DMS 273 (cell line): ENCODE results near the gene PLXNA3.
A peak's percentile ranks its signal among the peaks of the same experiment; 100 is the strongest.
"Not testable (repeated sequence)": the region's sequence is repeated elsewhere in the genome, so short reads cannot be mapped to it uniquely, and the experiment has no call there.

Experiments used
- DNase-seq: peaks from one replicate; lab custom pipeline; 2025; ENCODE audit not compliant: unreplicated experiment; lab: John Stamatoyannopoulos, UW

Gene PLXNA3

GRCh38 chrX:154496591-154497137 lies 38.6 kb downstream of the PLXNA3 start:
- not testable (repeated sequence) for DNase-seq

- DNase-seq, result not testable (repeated sequence)
These were observed 43.3 kb downstream of the PLXNA3 start for GRCh38 chrX:154501423-154501822.

DNA sequence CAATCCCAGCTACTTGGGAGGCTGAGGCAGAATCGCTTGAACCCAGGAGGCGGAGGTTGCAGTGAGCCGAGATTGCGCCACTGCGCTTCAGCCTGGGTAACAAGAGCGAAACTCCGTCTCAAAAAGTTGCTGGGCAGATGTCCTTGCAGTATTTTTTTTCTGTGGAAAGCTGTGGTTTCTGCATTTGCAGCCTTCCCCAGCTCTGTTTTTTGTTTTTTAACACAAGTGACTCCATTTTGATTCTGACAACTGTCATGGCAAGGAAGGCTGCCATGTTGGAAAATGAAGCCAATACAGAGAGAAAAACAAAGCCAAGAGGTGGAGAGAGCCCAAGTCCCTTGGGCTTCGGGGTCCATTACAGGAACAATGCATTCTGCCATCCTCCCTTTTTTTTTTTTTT lies 44.0 kb downstream of the PLXNA3 start:
- DNase-seq, result no peak

DNA sequence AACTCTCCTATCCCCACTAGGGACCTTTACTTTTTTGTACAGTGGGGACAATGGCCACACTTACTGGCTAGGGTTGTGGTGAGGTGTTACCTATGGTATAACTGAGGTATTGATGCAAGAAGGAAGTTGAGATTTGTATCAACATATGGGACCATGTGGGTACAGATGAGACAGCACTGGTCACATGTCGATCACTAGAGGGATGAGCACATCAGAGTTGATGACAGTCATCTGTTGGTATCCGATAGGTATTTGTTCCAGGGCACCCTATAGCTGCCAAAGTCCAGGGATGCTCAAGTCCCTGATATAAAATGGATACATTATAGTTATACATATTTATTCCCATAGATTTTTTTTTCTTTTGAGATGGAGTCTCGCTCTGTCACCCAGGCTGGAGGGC lies 44.9 kb downstream of the PLXNA3 start:
- DNase-seq, result no peak

- DNase-seq, result no peak
These were observed 47.7 kb downstream of the PLXNA3 start for GRCh38 chrX:154505734-154506133.

DNA sequence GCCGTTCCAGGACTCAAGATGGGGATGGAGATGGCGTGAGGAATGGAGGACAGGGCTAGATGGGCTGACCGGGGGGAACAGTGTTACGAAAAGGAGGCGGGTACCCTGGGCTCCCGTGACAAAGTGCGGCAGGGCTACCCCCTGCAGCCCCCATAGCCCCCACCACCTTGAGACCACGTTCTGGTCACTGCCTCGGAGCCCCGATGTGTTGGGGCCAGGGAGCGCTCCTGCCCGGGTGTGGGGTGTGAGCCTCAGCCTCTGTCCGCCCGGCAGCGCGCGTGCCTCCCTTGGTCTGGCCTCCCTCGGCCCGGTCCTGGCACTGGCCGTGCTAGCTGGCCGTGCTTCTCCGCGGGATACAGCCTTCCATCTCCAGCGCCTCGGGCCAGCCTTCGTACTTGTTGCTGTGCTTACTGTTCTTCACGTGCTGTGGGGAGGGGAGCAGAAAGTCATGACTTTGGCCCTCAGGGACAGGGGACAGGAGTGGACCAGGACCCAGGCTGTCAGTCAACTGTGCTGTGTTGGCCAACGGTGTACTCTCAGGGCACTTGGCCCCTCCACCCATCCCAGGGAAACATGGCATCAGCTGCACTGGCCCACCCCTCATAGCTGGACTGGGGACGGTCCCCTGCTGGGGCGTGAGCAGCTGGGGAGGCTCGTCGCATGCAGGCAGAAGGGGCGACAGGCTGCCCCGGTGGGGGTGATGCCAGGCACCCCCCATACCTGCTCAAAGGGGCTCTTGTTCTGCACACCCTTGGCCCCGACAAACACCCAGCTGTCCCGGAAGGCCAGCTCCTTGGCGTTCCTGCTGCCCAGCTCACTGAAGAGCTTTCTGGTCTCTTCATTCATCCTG lies 48.6 kb downstream of the PLXNA3 start:
- no peak for DNase-seq

GRCh38 chrX:154507673-154508383 lies 49.7 kb downstream of the PLXNA3 start:
- no peak for DNase-seq

- no peak for DNase-seq
These were observed 50.3 kb downstream of the PLXNA3 start for GRCh38 chrX:154508384-154508745.

GRCh38 chrX:154509455-154509854 lies 51.4 kb downstream of the PLXNA3 start:
- DNase-seq, result no peak

DNA sequence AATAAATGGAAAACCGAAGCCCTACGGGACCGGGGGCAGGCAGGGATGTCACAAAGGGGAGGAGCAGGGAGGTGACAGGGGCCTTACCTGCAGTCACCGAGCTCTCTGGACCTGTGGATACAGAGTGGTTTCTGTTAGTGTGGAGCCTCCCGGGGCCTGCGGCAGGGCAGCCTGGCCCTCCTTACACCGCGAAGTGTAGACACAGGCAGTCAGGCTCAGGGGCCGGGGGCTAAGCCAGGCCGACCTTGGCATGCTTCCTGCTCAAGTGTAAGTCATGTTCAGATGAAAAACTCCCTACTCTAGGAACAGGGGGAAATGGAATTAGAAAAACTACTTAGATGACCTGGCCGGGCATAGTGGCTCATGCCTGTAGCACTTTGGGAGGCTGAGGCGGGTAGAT lies 53.7 kb downstream of the PLXNA3 start:
- no peak for DNase-seq

DNA sequence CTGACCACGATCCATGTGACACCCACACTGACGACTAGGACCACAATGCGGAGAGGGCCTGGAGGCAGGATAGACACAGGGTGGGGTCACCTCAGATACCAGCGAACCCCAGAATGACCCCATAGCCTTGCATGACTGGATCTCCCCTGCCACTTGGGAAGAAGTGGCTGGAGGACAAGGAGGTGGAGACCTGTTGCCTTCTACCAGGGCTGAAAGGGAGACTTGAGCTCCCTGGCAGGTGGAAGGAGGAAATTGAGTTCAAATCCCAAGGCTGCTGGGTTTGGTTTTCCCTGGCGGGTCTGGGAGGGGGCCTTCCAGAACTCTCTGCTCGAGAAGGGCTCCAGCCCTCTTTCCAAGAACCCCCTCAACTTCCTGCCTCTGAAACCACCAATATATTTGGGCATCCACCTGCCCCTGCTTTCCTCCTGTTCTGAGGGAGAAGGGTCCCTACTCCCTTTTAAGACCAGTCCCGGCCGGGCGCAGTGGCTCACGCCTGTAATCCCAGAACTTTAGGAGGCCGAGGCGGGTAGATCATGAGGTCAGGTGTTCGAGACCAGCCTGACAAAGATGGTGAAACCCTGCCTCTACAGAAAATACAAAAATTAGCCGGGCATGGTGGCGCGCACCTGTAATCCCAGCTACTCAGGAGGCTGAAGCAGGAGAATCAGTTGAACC lies 54.9 kb downstream of the PLXNA3 start:
- no peak for DNase-seq

GRCh38 chrX:154513716-154514115 lies 55.6 kb downstream of the PLXNA3 start:
- DNase-seq, result no peak

DNA sequence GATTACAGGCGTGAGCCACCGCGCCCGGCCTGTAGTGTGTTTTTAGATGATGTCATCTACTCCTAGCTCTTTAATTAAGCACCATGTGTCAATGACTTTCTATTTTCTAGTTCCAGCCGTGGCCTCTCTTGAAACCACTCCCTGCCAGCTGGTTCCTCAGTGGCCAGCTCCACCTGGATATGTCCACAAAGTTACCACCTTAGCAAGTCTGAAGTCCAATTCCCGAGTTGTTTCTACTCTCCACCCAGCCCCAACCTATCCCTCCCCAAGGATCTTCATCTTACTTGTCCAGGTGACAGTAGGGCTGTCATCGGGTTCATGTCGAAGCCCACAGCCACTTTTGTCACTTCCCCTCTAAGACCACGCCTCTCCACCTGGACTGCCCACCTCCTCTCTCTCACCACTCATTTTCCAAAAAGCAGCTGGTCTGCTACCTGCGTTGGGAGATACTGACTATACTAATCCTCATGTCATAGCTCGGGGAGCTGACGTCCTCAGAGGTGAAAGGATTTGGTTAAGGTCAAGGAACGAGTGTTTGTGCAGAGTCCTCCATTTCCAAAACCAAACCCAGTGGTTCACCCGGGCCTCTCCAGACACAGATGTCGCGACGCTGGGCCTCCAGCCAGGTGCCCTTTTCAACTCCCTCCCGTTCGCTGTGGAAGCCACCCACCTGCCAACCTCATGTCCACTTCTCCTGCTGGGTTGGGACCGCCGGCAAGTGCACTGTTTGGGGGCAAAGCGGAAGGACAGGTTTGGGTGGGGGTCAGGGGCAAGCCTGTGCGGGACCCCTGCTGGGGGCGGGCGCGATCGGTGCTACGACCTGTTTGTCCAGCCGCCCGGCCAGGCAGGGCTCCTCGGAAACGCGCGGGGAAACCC lies 57.2 kb downstream of the PLXNA3 start:
- DNase-seq, result peak; percentile 72

DNA sequence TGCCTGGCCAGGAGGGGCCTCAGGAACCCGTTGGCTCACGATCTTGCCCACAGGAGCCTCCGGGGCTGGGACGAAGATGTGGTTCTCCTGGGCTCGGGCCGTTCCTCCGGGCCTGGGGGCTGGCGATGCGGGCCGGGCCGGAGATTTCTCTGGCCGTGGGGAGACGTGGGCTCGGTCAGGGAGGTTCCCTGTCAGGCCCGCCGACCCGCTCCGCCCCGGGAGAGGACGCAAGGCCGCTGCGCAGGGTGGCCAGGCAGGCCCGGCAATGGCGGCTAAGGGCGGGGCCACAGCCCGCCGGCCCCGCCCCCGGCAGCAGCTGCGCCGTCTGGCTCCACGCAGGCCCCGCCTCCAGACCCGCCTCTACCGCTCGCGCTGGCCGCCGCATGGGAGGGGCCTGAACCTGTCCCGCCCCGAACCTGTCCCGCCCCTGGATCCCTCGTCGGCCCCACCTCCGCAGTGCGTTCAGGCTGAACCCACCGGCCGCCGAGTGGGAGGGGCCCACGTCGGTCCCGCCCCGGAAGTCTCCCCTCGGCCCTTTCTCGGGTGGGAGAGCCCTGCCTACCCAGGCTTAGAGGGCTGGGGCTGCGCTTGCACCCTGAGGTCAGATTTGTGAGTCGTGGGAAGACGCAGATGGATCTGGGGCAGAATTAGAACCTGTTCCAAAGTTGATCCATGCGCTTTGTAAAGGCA lies 58.0 kb downstream of the PLXNA3 start, which contains the start of gene FAM3A:
Gene FAM3A, minus strand, starts transcription at position 267 of the 690 bp plus-strand sequence. CDS start 460 bp downstream, outside the sequence.
- peak; percentile 93 for DNase-seq

- no peak for DNase-seq
These were observed 58.6 kb downstream of the PLXNA3 start for GRCh38 chrX:154516656-154517100.

DNA sequence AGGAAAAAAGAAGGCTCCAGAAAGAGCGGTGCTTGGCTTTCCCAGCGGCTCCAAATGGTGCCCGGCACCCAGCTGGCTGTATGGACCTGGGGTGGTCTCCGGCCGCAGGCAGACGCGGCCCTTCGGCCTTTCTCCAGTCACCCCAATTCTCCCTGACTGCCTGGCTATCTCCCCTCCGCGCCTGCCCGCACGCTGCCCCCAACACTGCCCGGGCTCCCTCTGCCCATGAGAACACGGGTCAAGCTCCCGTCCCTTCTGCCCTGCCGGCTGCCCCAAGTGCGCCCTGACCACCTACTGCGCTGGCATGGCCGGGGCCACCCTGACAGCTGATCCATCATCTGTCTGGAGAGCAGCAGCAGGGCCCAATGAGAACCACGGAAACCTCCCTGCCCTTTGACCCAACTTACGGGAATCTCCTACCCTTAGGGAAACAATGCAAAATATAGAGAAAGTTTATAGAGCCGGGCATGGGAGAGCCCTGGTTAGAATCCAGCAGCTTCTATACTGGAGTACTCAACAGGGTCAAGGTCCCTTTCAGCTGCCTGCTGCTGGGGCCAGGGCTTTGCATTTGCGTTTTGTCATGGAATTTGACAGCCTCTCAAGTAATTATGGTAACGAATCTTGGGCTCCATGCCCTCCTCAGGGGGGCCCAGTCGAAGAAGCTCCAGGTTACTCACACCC lies 59.2 kb downstream of the PLXNA3 start:
- DNase-seq, result no peak

GRCh38 chrX:154519389-154519788 lies 61.3 kb downstream of the PLXNA3 start:
- DNase-seq, result no peak

- DNase-seq, result no peak
These were observed 67.8 kb downstream of the PLXNA3 start for GRCh38 chrX:154525606-154526490.
